GM21576 (cell line): Measurements from ENCODE around the gene CA5A.
"Not testable (repeated sequence)": the region's sequence is repeated elsewhere in the genome, so short reads cannot be mapped to it uniquely, and the experiment has no call there.

Source experiments
- ATAC-seq: cut with Tn5 transposase; IDR thresholded peaks from one replicate; pipeline ENCODE4 v1.9.1; 2021; ENCODE audit warnings: mild to moderate bottlenecking, moderate library complexity; ENCODE audit not compliant: unreplicated experiment

Gene CA5A

GRCh38 chr16:87926246-87927194 is 9.8 kb downstream of the CA5A start:
- no peak for ATAC-seq

GRCh38 chr16:87924811-87925670 is 11.3 kb downstream of the CA5A start:
- no peak for ATAC-seq

- peak; percentile 68 for ATAC-seq
Observed at GRCh38 chr16:87924041-87924810, 12.1 kb downstream of the CA5A start.

- ATAC-seq, result no peak
Observed at GRCh38 chr16:87922250-87922871, 14.0 kb downstream of the CA5A start.

- no peak for ATAC-seq
Observed at GRCh38 chr16:87921236-87921773, 15.0 kb downstream of the CA5A start.

GRCh38 chr16:87919681-87919994 is 16.7 kb downstream of the CA5A start:
- no peak for ATAC-seq

- ATAC-seq, result no peak
Observed at GRCh38 chr16:87918866-87919680, 17.3 kb downstream of the CA5A start.

GRCh38 chr16:87918338-87918737 is 18.0 kb downstream of the CA5A start:
- ATAC-seq, result no peak

- ATAC-seq, result no peak
Observed at GRCh38 chr16:87917503-87917902, 18.8 kb downstream of the CA5A start.

- ATAC-seq, result no peak
Observed at GRCh38 chr16:87914812-87915211, 21.5 kb downstream of the CA5A start.

GRCh38 chr16:87914021-87914725 is 22.2 kb downstream of the CA5A start:
- not testable (repeated sequence) for ATAC-seq

GRCh38 chr16:87912691-87913090 is 23.6 kb downstream of the CA5A start:
- ATAC-seq, result not testable (repeated sequence)

GRCh38 chr16:87911106-87911763 is 25.1 kb downstream of the CA5A start:
- ATAC-seq, result not testable (repeated sequence)

GRCh38 chr16:87909203-87909935 is 27.0 kb downstream of the CA5A start:
- ATAC-seq, result peak; percentile 86

- not testable (repeated sequence) for ATAC-seq
Observed at GRCh38 chr16:87908101-87908500, 28.2 kb downstream of the CA5A start.

GRCh38 chr16:87905521-87905920 is 30.8 kb downstream of the CA5A start:
- ATAC-seq, result not testable (repeated sequence)

- not testable (repeated sequence) for ATAC-seq
Observed at GRCh38 chr16:87904963-87905362, 31.4 kb downstream of the CA5A start.

GRCh38 chr16:87900489-87900888 is 35.8 kb downstream of the CA5A start:
- ATAC-seq, result not testable (repeated sequence)
